Neural progenitor cell (in vitro differentiated cells): ENCODE results near the gene PCDHB6.
"Not testable (repeated sequence)": the region's sequence is repeated elsewhere in the genome, so short reads cannot be mapped to it uniquely, and the experiment has no call there.

Experiments used
- CTCF ChIP-seq: fragments of 200-600 bp; sonication (generic); IDR thresholded peaks from 2 replicates; pipeline ENCODE4 v1.5.1; 2017; ENCODE audit warnings: antibody characterized with exemption, mild to moderate bottlenecking
- EZH2 ChIP-seq: fragments of 200-600 bp; sonication (generic); IDR thresholded peaks from 2 replicates; pipeline ENCODE4 v1.6.1; 2017; ENCODE audit warnings: antibody characterized with exemption, mild to moderate bottlenecking, moderate library complexity

GRCh38 chr5:141184117-141184855, 34.4 kb downstream of the PCDHB6 start:
- not testable (repeated sequence) for TF ChIP-seq CTCF, EZH2
